GM12801 (cell line): ENCODE measurements around the gene HSPA1L.

Experiments used
- TF ChIP-seq, protein P1 (sequence below): IDR thresholded peaks from one replicate; pipeline ENCODE4 v1.5.1; 2011; ENCODE audit warnings: control low read depth; ENCODE audit not compliant: insufficient read length; ENCODE audit errors: extremely low read depth

HSPA1L gene

DNA sequence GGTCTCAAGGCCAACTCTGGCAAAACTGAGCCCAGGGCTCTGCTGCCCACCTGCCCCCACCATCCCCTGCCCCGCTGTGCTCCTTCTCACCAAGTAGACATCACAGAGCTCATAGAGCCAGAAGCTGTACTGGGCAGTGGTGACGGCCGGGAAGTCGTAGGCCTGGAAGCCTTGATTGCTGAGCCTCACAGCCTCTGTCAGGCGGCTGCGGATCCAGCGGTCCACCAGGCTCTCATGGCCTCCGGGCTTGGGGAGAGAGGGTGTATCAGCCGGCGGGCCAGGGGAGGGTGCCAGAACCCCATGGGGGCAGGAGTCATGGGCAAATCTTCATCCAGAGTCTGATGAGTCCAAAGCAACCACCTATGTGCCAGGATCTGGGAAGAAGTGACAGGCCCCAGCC is 35.2 kb downstream of the HSPA1L start:
- TF ChIP-seq, protein P1, sequence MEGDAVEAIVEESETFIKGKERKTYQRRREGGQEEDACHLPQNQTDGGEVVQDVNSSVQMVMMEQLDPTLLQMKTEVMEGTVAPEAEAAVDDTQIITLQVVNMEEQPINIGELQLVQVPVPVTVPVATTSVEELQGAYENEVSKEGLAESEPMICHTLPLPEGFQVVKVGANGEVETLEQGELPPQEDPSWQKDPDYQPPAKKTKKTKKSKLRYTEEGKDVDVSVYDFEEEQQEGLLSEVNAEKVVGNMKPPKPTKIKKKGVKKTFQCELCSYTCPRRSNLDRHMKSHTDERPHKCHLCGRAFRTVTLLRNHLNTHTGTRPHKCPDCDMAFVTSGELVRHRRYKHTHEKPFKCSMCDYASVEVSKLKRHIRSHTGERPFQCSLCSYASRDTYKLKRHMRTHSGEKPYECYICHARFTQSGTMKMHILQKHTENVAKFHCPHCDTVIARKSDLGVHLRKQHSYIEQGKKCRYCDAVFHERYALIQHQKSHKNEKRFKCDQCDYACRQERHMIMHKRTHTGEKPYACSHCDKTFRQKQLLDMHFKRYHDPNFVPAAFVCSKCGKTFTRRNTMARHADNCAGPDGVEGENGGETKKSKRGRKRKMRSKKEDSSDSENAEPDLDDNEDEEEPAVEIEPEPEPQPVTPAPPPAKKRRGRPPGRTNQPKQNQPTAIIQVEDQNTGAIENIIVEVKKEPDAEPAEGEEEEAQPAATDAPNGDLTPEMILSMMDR, result no peak

DNA sequence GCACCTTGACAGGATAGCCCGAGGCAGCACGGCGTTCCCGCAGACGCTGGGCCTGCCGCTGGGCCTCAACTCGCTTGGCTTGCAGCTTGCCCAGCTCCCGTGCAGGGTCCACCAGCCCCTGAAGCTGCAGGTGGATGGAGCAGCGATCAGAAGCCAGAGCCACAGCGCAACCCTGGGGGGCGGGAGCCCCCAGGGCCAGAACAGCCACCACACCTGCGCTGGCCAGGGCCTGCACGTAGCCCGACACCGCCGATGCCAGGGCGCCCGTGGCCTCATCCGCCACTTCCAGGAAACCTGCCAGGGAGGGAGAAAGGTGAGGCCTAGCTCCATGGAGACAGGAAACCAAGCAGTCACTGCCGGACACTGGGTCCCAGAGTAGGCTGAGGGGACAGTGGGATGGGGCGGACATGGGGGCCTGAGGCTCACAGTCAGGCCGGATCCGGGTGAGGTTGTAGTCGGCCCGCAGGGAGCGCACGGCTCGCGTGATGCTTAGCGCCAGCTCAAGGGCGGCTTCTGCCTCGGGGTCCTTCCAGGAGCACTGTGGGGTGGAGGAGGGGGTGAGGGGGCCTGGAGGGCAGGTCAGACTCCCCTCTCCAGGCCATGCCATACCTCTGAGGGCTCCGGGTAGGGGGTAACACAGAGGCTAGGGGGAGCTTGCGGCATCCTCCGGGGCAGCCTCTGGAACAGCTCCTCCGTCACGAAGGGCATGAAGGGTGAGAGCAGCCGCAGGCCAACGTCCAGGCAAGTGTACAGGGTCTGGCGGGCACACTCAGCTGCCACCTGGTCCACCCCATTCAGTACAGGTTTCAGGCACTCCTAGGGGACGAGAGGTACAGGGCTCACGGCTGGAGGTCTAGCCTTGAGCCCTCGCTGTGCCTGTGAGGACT is 35.8 kb downstream of the HSPA1L start:
- TF ChIP-seq, protein P1, result no peak

DNA sequence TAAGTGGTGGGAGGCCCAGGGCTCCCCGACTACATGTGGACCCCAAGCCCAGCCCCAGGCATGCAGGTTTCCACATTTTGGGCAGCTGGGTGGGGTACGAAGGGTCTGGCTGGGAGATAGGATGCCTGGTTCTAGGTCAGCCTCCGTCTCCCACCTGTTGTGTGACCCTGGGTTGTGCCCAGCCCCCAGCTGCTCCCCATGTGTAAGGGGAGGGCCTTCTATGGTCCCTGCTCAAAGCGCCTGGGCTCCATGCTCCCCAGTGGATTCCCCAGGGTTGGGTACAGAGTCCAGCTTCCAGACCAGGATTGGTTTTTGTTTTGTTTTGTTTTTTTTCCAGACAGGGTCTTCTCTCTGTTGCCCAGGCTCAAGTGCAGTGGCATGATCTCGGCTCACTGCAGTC is 36.9 kb downstream of the HSPA1L start:
- TF ChIP-seq, protein P1, result no peak

DNA sequence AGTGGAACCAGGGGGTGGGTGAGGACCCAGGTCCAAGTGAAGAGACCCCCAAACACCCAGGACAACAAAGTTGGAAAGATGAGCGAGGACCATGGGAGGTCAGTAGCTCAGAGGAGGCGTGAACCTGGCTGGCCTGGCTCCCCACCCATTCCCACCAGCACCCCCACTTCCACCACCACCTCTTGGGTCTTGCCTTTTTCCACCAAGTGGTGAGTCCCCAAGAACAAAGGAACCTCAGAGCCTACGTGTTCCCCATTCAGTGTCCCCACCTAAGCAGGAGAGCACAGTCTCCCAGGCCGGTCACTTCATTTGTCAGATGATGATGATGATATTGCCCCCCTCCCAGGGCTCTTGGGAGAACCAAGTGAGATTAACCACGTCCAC is 37.4 kb downstream of the HSPA1L start:
- TF ChIP-seq, protein P1, result no peak

DNA sequence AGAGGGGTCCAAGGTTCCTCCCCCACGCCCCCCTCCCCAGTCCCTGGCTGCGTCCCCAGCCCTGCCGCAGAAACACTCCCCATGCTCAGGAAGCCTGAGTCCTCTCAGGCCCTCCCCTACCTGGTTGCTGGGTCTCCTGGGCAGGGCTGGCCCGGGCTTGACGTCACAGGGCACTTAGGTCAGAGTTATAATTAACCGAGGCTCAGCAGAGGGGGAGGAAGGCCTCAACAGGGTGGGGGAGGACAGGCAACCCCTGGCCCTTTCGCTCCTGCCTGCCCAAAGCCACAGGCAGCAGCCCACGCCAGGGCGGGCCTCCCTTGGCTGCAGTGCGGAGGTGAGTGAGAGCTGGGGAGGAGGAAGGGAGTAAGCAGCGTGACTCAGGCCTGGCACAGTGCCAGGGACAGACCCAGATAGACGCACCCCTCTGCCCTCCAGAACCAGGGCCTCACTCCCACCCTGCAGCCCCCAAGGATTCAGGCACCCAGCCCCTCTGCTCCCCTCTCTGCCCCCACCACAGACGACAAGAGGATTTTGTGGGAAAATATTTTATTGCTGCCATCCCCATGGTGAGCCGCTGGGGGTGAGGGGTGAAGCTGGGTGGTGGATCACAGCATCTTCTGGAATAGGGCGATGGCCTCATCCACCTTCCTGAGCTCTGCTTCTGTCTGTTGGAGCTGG is 38.0 kb downstream of the HSPA1L start, which contains the start of gene VWA7:
Gene VWA7 (minus strand): TSS at position 340 of the 678 bp plus-strand sequence. CDS start 549 bp downstream, outside the sequence.
- TF ChIP-seq, protein P1, result no peak

DNA sequence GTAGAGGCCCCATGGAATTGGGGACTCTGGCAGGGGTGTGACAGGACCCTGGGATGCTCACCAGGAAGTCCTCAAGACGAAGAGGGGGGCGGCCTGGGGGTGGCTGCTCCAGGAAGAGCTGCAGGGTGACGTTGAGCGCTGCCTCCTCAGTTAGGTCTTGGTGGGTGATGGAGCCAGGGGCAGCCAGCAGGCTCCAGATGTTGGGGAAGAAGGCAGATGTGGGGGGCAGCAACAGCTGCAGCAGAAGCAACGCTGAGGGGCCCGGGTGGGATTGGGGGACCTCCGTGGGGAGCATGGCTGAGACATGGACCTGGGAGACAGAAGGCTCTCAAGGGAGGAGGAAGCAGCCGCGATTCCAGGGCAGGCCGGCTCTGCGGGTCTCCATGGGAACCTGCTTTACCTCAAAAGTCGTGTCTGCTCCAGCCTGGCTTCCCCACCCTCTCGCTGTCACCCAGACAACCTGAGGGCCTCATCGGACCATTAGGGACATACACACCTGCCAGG is 38.5 kb downstream of the HSPA1L start:
- TF ChIP-seq, protein P1, result no peak

DNA sequence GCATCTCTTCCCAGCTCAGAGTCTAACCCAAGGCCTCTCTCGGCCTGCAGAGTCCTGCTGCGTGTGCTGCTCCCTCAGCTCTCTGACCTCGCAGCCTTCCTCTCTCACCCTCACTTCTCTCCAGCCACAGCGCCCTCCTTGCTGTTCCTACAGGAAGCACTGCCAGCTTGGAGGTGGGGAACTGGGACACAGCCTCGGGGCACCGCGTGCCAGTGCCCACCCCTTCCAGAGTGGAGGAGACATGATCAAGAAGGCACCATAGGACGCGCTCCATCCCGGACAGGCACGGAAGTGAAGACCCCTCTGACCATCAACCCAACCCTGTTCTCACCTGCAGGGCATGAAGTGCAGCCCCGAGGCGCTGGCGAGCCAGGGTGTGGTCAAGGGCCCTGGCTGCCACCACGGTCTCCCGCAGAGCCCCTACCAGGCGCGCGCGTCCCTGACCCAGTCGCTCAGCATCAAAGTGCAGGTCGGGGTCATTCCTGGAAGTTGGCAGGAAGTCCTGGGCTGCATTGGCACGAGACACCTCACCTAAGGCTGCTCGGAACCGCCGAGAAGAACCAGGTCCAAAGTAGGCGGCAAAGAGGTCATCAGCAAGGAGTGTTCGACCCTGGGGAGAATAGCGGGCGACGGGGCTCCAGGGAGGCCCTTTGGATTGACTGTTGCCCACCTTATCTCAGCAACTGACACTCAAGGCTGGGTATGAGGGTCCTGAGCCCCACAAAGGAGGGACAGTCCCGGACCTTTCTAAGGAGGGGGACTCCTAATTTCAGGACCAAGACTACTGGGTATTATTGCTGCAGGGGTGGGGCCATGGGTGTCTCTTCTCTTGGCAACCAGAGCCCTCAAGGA is 39.2 kb downstream of the HSPA1L start:
- TF ChIP-seq, protein P1, result no peak
